ENCODE measurements around the gene ABHD5.

- no peak for TF ChIP-seq FOXP4 (CRISPR knock-in tag; IDR thresholded peaks at IDR 0.05)
- TF ChIP-seq, protein P1, sequence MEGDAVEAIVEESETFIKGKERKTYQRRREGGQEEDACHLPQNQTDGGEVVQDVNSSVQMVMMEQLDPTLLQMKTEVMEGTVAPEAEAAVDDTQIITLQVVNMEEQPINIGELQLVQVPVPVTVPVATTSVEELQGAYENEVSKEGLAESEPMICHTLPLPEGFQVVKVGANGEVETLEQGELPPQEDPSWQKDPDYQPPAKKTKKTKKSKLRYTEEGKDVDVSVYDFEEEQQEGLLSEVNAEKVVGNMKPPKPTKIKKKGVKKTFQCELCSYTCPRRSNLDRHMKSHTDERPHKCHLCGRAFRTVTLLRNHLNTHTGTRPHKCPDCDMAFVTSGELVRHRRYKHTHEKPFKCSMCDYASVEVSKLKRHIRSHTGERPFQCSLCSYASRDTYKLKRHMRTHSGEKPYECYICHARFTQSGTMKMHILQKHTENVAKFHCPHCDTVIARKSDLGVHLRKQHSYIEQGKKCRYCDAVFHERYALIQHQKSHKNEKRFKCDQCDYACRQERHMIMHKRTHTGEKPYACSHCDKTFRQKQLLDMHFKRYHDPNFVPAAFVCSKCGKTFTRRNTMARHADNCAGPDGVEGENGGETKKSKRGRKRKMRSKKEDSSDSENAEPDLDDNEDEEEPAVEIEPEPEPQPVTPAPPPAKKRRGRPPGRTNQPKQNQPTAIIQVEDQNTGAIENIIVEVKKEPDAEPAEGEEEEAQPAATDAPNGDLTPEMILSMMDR (IDR thresholded peaks at IDR 0.05): no peak
- TF ChIP-seq ESRRA (CRISPR knock-in tag; IDR thresholded peaks at IDR 0.05; ENCODE audit: borderline replicate concordance): no peak
- no peak for TF ChIP-seq NR2C2 (CRISPR knock-in tag; IDR thresholded peaks at IDR 0.05)
Measured at GRCh38 chr3:43758592-43759225, 68.0 kb downstream of the ABHD5 start.
